Right lobe of liver (tissue), 4 donors: ENCODE data around the gene HSP90AA1.

Experiments used
- POLR2A ChIP-seq: fragments of 450-650 bp; IDR thresholded peaks from one replicate; pipeline ENCODE4 v1.6.1; 2017; ENCODE audit warnings: antibody characterized with exemption, mild to moderate bottlenecking
- TF ChIP-seq, protein P1 (sequence below), 4 donors: fragments of 200-600 bp in 3 of 4; fragments of 450-650 bp in 1 of 4; IDR thresholded peaks; one replicate each; pipeline versions ENCODE4 v1.5.1 to v1.8.0; 2016 to 2022; ENCODE audit warnings: antibody characterized with exemption in 4 of 4, mild to moderate bottlenecking in 2 of 4
- donor health status: DM: no; HTN: no; CAD: no.
- donor health status: DM: no; HTN: no; CAD: no.
- donor health status: DM: no; HTN: yes; CAD: no.

DNA sequence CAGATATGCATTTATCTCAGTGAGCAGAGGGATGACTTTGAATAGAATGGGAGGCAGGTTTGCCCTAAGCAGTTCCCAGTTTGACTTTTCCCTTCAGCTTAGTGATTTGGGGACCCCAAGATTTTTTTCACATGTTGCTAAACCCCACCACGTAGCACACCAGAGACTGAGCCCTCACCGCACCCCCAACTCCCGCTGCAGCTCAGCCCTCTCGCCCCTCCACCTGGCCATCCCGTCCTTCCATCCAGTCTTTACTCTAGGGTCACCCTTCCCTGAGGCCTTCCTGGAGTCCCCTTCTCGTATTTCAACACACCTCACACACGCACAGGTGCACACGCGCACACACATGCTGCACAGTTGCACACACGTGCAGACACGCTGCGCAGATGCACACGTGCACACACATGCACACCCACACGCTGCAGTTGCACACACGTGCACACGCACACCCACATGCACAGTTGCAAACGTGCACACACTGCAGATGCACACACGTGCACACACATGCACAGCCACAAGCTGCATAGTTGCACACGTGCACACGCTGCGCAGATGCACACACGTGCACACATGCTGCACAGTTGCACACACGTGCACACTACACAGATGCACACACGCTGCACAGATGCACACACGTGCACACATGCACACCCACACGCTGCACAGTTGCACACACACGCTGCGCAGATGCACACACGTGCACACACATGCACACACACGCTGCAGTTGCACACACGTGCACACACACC, 30.0 kb downstream of the HSP90AA1 start:
- TF ChIP-seq, protein P1, sequence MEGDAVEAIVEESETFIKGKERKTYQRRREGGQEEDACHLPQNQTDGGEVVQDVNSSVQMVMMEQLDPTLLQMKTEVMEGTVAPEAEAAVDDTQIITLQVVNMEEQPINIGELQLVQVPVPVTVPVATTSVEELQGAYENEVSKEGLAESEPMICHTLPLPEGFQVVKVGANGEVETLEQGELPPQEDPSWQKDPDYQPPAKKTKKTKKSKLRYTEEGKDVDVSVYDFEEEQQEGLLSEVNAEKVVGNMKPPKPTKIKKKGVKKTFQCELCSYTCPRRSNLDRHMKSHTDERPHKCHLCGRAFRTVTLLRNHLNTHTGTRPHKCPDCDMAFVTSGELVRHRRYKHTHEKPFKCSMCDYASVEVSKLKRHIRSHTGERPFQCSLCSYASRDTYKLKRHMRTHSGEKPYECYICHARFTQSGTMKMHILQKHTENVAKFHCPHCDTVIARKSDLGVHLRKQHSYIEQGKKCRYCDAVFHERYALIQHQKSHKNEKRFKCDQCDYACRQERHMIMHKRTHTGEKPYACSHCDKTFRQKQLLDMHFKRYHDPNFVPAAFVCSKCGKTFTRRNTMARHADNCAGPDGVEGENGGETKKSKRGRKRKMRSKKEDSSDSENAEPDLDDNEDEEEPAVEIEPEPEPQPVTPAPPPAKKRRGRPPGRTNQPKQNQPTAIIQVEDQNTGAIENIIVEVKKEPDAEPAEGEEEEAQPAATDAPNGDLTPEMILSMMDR (IDR thresholded peaks at IDR 0.05): no peak
- TF ChIP-seq POLR2A: no peak
